C1 segment of cervical spinal cord (tissue), 14 donors: ENCODE results near the gene XRCC4.

Experiments used
- DNase-seq, 14 donors: peaks; one replicate each; lab custom pipeline; 2025; lab: John Stamatoyannopoulos, UW

The XRCC4 gene

GRCh38 chr5:83270311-83270710, 193.0 kb downstream of the XRCC4 start:
- no peak for DNase-seq

DNA sequence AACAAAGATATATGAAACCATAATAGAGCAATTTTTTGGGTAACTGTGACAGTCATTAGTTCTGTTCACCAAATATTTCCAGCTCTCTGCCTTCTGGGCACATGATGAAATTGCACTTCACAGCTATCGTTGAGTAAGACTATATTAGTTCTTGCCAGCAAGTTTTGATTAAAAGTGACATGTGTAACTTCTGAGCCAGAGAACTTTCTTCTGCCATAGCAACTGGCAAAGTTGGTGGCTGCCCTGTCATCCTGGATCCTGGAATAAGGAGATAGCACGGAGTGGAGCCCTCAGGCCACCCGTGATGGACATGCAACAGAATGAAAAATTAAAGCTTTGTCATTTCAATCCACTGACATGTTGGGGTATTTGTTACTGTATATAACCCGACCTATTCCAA, 199.8 kb downstream of the XRCC4 start:
- DNase-seq = no peak

- no peak for DNase-seq
Measured at GRCh38 chr5:83277953-83278352, 200.6 kb downstream of the XRCC4 start.

GRCh38 chr5:83281176-83281575, 203.8 kb downstream of the XRCC4 start:
- DNase-seq = no peak

- DNase-seq = no peak
Measured at GRCh38 chr5:83281658-83282057, 204.3 kb downstream of the XRCC4 start.

- no peak for DNase-seq
Measured at GRCh38 chr5:83283761-83284160, 206.4 kb downstream of the XRCC4 start.

DNA sequence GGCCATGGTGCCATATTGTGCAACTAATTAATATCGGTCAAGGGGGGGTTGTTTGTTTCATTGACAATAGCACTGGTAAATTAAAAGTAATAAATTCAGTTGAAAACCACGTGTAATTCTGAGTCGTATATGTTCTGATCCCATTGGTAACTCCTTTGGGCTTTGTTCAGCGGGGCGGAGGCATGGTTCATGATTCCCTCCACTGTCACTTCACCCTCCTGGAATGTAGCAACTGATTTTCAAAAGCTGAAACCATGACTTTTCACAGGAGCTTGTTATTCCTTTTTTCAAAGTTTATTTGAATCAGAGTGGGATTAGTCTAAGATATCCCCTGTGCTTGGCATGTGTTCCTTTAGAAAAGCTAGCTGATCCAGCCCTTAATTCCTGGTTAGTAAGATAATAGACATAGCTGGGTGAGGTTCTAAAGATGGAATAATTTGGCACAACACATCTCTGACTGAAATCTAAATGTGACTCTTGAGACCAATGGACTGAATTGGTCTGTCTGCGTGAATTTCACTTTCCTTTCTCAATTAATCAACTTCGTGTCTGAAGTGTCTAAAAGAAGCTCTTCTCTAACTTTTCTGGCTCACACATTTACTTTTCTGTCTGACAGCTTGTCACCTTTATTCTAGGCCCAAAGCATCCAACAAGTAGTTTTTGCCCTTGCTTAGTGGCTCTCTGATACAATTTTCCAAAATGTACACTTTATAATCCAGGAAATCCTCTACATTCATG, 208.5 kb downstream of the XRCC4 start:
- no peak for DNase-seq

- no peak for DNase-seq
Measured at GRCh38 chr5:83294246-83294645, 216.9 kb downstream of the XRCC4 start.

DNA sequence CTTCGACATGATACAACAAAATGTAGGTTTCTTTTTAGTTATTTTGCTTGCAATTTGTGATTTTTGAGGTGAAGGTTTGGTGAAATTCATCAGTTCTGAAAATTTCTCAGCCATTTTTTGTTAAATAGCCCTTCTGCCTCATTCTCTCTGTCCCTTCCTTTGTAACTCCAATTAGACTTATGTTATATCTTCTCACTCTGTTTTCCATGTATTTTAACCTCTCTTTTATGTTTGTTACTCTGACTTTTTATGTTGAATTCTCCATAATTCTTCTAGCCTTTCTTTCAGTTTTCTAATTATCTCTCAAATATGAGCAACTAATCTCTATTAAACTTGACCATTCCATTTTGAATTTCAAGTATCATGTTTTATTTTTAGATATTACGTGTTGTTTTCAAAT, 222.0 kb downstream of the XRCC4 start:
- no peak for DNase-seq

DNA sequence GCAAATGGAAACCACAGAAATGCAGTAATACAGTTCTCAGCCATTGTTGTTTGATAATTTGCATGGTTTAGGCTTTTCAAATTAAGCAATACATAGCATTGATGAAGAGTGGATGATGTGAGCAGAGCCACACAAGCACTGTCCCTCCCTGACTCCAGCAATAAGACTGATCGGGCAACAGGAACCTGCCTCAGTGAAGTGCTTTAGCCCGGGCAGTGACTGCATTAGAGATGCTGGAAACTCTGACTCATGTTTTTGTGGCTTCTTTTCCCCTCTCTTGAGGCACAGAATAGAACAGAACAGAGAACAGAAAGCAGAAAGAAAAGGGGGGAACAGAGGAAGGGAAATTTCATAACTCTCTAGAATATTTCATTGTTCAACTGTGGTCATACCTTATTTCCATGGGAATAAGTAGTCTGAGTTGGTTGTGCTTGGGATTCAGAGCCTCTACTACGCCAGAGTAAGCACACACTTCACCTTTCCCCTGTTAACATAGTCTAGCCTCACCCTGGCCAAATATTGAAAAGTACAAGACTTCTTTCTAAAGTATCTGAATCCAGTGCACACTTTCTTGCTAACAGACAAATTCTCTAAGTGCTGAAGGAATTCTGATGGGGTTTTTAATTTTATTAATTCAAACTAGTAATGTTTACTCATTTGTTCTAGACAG, 229.4 kb downstream of the XRCC4 start:
- peak in 4 of 14 donors; percentile 0 to 37 (median 6) for DNase-seq

- DNase-seq = peak in 1 of 14 donors; percentile 1
Measured at GRCh38 chr5:83312663-83313062, 235.3 kb downstream of the XRCC4 start.

- no peak for DNase-seq
Measured at GRCh38 chr5:83313436-83313835, 236.1 kb downstream of the XRCC4 start.

DNA sequence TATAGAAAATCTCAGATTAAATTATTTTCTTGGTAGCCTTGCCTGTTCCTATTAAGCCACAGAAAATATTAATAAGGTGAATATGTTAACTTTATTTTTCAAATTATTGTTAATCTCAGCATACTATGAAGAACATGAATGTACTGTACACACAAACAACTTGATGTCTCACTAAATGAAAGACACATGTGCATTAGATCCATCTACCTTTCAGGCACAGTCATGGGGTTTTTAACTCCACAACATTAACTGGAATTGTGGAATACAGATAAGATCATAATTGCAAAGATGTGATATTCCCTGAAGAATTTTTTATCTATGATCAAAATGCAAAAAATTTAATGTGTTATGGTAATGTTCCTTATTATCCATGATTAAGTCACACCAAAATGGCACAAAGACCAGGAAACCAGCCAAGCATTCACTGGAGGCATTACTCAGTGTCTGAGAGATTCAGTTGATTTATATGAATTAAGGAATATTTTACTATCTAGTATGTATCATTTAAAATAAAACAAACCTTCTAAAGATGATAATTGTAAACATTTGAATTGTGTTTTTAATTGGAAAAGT, 244.2 kb downstream of the XRCC4 start:
- DNase-seq = no peak

DNA sequence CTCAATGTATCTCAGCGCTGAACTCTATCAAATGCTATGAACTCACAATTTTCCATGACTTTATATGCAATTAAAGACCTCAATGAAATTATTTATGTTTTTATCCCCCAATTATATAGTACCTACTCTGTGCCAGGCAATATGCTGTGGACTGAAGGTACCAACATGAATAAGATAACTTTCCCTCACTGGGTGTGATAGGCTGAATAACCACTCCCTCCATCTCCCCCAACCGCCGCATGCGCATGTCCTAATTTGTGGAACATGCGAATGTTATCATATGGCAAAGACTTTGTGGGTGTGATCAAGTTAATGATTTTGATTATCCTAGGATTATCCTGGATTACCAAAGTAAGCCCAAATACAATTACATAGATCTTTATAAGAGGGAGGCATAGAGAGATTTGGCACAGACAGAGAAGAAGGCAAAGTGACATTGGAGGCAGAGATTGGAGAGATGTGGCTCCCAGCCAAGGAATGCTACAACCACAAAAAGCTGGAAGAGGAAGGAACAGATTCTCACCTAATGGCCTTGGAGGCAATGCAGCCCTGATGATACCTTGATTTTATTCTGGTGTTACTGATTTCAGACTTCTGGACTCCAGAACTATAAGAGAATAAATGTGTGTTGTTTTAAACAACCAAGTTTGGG, 245.1 kb downstream of the XRCC4 start:
- no peak for DNase-seq

GRCh38 chr5:83323557-83324180, 246.3 kb downstream of the XRCC4 start:
- DNase-seq = no peak

DNA sequence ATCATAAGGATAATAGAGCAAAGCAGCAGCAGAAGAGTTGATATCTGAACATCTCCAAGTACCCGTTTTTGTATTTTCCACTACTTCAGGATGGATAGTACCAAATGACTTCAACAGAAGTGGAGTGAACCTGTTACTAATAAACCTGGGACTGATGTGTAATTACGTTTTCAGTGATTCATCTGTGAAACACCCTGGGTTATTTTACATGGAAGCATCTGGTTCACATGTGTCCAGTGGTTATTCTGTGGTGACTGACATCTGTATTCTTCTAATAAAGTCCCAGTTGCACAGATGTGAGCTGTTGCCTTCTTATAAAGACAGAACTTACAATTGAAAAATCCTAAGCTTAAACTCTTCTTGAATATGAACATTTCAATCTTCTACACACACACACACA, 254.5 kb downstream of the XRCC4 start:
- no peak for DNase-seq

- DNase-seq = no peak
Measured at GRCh38 chr5:83337453-83338035, 260.2 kb downstream of the XRCC4 start.

GRCh38 chr5:83340511-83340918, 263.2 kb downstream of the XRCC4 start:
- no peak for DNase-seq

GRCh38 chr5:83341815-83342334, 264.5 kb downstream of the XRCC4 start:
- no peak for DNase-seq

DNA sequence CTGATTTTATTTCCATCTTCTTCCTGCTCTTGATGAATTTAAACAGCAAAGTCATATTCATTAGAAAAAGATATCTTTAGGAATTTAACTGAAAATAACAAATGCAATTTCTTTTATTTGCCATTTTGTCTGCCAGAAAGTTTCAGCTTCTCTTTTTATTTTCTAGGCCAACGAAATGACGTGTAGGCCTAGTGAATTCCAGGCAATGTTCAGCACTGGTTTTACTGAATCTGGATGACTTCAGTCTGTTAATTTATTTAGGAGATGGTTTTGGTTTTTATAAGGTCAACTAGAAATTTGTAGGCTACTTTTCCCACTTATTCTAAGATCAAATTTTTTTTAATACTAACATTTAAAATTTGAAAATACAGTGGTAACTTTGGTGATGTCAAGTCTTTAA, 265.1 kb downstream of the XRCC4 start:
- DNase-seq = no peak

DNA sequence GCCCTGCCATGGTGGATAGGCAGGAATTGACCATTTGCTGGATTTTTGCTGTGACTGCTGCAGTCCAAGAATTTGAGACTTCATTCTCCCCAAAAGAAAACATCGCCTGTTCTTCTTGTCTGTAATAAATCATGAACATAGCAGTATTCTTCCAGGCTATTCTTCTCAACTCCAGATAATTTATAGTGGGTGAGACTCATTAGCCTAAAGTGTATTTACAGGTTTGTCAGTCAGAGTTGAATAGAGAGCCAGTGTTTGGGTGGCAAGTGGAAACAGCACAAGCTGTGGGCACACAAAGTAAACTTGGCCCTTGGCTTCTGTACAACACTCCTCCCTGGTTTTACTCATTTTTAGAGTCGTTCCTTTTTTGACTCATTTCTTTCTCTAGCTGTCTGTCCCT, 266.0 kb downstream of the XRCC4 start:
- no peak for DNase-seq
